Transverse colon (tissue), 4 donors: ENCODE data around the gene PCDHA7. TPM values are rescaled to one million over a fixed set of nuclear protein-coding genes. Genes with fewer than 3 reads are reported as not detected.
A peak's percentile ranks its signal among the peaks of the same experiment; 100 is the strongest.
"Not testable (repeated sequence)": the region's sequence is repeated elsewhere in the genome, so short reads cannot be mapped to it uniquely, and the experiment has no call there.

Experiments
- DNase-seq: peaks from one replicate; pipeline ENCODE4 v3.0.0-alpha.2; 2019
- H3K27ac ChIP-seq, 4 donors: fragments of 200-600 bp; sonication (generic); 2 replicates each; pipeline ENCODE4 v1.5.1; 2016 to 2018; ENCODE audit warnings: inconsistent platforms in 4 of 4
- H3K27me3 ChIP-seq: fragments of 200-600 bp; sonication (generic); 2 replicates; pipeline ENCODE4 v1.5.1; 2017; ENCODE audit warnings: inconsistent platforms
- H3K36me3 ChIP-seq, 4 donors: fragments of 200-600 bp; sonication (generic); 2 replicates each; pipeline ENCODE4 v1.5.1; 2017 to 2019; ENCODE audit warnings: inconsistent platforms in 4 of 4
- H3K4me1 ChIP-seq, 4 donors: fragments of 200-600 bp; sonication (generic); 2 replicates each; pipeline ENCODE4 v1.5.1; 2017 to 2020; ENCODE audit warnings: inconsistent platforms in 4 of 4
- H3K4me3 ChIP-seq, 4 donors: fragments of 200-600 bp; sonication (generic); 1 replicate in 1 of 4; 2 replicates in 3 of 4; pipeline versions ENCODE4 v1.5.1 to v1.6.1; 2017 to 2019; ENCODE audit warnings: inconsistent platforms in 4 of 4
- H3K9me3 ChIP-seq, 2 donors: fragments of 200-600 bp; sonication (generic); 2 replicates each; pipeline ENCODE4 v1.5.1; 2017 to 2019; ENCODE audit warnings: inconsistent platforms in 2 of 2
- EP300 ChIP-seq: sonication (generic); formaldehyde crosslinking; IDR thresholded peaks from one replicate; pipeline ENCODE4 v1.6.1; 2017; ENCODE audit warnings: antibody characterized with exemption, low read depth
- POLR2A ChIP-seq: fragments of 450-650 bp; IDR thresholded peaks from one replicate; pipeline ENCODE4 v1.6.1; 2016; ENCODE audit warnings: antibody characterized with exemption, mild to moderate bottlenecking, moderate library complexity
- POLR2AphosphoS5 ChIP-seq, 3 donors: sonication (generic); formaldehyde crosslinking; IDR thresholded peaks; one replicate each; pipeline ENCODE4 v1.6.1; 2016; ENCODE audit warnings: antibody characterized with exemption in 3 of 3
- WGBS, 2 donors: methylation state at CpG; one replicate each; pipeline ENCODE4 v1.1.5; 2018; ENCODE audit warnings: low coverage in 1 of 2; 5-methylcytosine and 5-hydroxymethylcytosine counted together
- in situ Hi-C, 4 donors: fragments of 200-750 bp; cut with MboI; loops; one replicate each; pipeline versions ENCODE4 v1.15.0 to v1.15.1; 2017; ENCODE audit warnings: low sequenced_read_pairs in 3 of 4, low pct_ligation_motif_present in 1 of 4, low pct_unique_long_range_greater_than_20kb in 1 of 4
- intact Hi-C: fragments of 100-400 bp; cut with DNase I; formaldehyde crosslinking; loops from one replicate; pipeline ENCODE4 v1.15.1; 2023; ENCODE audit warnings: low total_unique reads
- total RNA-seq, 4 donors: library from RNA; depleted of rRNA; stranded (reverse); fragments of >200 nt; gene quantifications; one replicate each; pipeline ENCODE4 v1.1.0, GENCODE V29; 2016
- TF ChIP-seq, protein P1 (sequence below), 5 experiments: fragments of 200-600 bp in 3 of 5; fragments of 450-650 bp in 2 of 5; sonication (generic) in 3 of 5; IDR thresholded peaks; 1 replicate in 2 of 5; 2 replicates in 3 of 5; pipeline ENCODE4 v1.5.1; 2016 to 2017; ENCODE audit warnings: antibody characterized with exemption in 5 of 5, inconsistent platforms in 3 of 5, mild to moderate bottlenecking in 2 of 5, moderate library complexity in 1 of 5

The PCDHA7 gene
- total RNA-seq, 4 donors from 2014 or later, result 0.37 to 1.4 (median 1.1) TPM; not detected in 1

DNA sequence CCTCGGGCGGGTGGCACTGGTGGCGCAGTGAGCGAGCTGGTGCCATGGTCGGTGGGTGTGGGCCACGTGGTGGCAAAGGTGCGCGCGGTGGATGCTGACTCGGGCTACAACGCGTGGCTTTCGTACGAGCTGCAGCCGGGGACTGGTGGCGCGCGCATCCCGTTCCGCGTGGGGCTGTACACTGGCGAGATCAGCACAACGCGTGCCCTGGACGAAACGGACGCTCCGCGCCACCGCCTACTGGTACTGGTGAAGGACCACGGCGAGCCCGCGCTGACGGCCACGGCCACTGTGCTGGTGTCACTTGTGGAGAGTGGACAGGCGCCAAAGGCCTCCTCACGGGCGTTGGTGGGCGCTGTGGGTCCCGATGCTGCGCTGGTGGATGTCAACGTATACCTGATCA, 25.2 kb upstream of the PCDHA7 start:
- Histone ChIP-seq H3K4me3 (no peak overlapping the region), H3K27me3 (no peaks in the 10 kb centered on the region), H3K4me1 (no peaks in the 10 kb centered on the region), H3K9me3 (peaks cover 5 to 22% of the 10 kb centered on the region in 2 donors), H3K36me3 (no peaks in the 10 kb centered on the region), H3K27ac (no peak overlapping the region)
- DNase-seq, result no peak
- intact Hi-C loops (no loop called here), in situ Hi-C loops (no loop called here)
- TF ChIP-seq POLR2A, result no peak
- TF ChIP-seq POLR2AphosphoS5 (IDR thresholded peaks at IDR 0.05), result no peak
- 89% methylated on average over 43 of the region's 43 CpGs; no CpG with 5 or more reads in 1 of the 2 donors for WGBS, 2 donors

DNA sequence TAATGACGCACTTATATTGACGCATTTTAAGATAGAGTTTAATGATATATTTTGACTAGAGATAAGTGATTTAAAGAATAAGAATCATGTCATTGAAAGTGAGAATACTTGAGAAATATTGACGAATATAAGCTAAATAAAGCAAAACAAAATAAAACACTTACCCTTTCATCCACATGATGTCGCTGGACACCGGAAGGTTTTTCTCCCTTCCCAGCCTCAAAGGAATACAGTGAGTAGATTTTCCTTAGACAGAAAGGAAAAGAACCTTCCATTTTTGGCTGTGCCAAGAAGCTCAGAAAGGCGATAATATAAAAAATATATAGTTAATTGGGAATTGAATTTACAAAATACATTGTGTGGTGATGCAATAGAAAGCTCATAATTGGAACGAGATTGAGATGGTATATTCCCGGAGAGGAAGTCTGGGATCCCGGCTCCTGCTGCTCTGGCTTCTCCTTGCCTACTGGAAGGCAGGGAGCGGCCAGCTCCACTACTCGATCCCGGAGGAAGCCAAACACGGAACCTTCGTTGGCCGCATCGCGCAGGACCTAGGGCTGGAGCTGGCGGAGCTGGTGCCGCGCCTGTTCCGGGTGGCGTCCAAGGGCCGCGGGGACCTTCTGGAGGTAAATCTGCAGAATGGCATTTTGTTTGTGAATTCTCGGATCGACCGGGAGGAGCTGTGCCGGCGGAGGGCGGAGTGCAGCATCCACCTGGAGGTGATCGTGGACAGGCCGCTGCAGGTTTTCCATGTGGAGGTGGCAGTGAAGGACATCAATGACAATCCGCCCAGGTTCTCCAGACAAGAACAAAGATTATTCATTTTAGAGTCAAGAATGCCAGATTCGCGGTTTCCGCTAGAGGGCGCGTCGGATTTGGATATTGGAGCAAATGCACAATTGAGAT, 12.4 kb upstream of the PCDHA7 start, which contains the start of gene PCDHA5:
PCDHA5 (plus strand) TSS at position 239 of the 906 bp plus-strand sequence.
- Histone ChIP-seq H3K4me3 (no peak within 1 kb of the TSS), H3K4me1 (no peaks in the 10 kb centered on the region), H3K27ac (no peak within 1 kb of the TSS), H3K9me3 (peaks cover 8 to 20% of the 10 kb centered on the region in 2 donors), H3K27me3 (peaks cover 11% of the 10 kb centered on the region), H3K36me3 (no peaks in the 10 kb centered on the region)
- DNase-seq, result no peak
- 45 to 56% methylated on average over 17 to 39 of the region's 39 CpGs for WGBS, 2 donors
- intact Hi-C loops, result no loop called here
- TF ChIP-seq POLR2A, result no peak
- TF ChIP-seq, protein P1, sequence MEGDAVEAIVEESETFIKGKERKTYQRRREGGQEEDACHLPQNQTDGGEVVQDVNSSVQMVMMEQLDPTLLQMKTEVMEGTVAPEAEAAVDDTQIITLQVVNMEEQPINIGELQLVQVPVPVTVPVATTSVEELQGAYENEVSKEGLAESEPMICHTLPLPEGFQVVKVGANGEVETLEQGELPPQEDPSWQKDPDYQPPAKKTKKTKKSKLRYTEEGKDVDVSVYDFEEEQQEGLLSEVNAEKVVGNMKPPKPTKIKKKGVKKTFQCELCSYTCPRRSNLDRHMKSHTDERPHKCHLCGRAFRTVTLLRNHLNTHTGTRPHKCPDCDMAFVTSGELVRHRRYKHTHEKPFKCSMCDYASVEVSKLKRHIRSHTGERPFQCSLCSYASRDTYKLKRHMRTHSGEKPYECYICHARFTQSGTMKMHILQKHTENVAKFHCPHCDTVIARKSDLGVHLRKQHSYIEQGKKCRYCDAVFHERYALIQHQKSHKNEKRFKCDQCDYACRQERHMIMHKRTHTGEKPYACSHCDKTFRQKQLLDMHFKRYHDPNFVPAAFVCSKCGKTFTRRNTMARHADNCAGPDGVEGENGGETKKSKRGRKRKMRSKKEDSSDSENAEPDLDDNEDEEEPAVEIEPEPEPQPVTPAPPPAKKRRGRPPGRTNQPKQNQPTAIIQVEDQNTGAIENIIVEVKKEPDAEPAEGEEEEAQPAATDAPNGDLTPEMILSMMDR (IDR thresholded peaks at IDR 0.05), result peak in 1 of 5 experiments; percentile 23
- in situ Hi-C loops, result no loop called here

DNA sequence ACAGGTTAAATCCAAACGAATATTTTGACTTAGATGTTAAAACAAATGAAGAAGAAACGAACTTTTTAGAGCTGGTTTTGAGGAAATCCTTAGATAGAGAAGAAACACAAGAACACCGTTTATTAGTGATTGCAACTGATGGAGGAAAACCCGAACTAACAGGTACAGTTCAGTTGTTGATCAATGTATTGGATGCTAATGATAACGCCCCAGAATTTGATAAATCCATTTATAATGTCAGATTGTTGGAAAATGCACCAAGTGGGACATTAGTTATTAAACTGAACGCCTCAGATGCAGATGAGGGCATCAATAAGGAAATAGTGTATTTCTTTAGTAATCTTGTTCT, 11.8 kb upstream of the PCDHA7 start:
- Histone ChIP-seq H3K4me3 (no peak overlapping the region), H3K36me3 (no peaks in the 10 kb centered on the region), H3K9me3 (peaks cover 8 to 26% of the 10 kb centered on the region in 2 donors), H3K27me3 (peaks cover 17% of the 10 kb centered on the region), H3K4me1 (no peaks in the 10 kb centered on the region), H3K27ac (no peak overlapping the region)
- TF ChIP-seq EP300, result no peak
- no peak for TF ChIP-seq POLR2A
- TF ChIP-seq, protein P1 (IDR thresholded peaks at IDR 0.05), result no peak
- TF ChIP-seq POLR2AphosphoS5 (IDR thresholded peaks at IDR 0.05), result no peak
- intact Hi-C loops, result no loop called here
- in situ Hi-C loops, result no loop called here
- whole genome bisulfite sequencing, 2 donors, result 33 to 38% methylated on average over 6 of the region's 6 CpGs
- no peak for DNase-seq

DNA sequence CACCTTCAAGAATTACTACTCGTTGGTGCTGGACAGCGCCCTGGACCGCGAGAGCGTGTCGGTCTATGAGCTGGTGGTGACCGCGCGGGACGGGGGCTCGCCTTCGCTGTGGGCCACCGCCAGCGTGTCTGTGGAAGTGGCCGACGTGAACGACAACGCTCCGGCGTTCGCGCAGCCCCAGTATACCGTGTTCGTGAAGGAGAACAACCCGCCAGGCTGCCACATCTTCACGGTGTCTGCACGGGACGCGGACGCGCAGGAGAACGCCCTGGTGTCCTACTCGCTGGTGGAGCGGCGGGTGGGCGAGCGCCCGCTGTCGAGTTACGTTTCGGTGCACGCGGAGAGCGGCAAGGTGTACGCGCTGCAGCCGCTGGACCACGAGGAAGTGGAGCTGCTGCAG, 11.1 kb upstream of the PCDHA7 start:
- H3K36me3 ChIP-seq, in situ Hi-C loops, DNase-seq, H3K27ac ChIP-seq, H3K4me3 ChIP-seq, H3K4me1 ChIP-seq, intact Hi-C loops: not testable (repeated sequence)
- Histone ChIP-seq H3K9me3 (peaks cover 8 to 27% of the 10 kb centered on the region in 2 donors), H3K27me3 (peaks cover 23% of the 10 kb centered on the region)
- 80 to 84% methylated on average over 1 to 48 of the region's 48 CpGs for WGBS, 2 donors

DNA sequence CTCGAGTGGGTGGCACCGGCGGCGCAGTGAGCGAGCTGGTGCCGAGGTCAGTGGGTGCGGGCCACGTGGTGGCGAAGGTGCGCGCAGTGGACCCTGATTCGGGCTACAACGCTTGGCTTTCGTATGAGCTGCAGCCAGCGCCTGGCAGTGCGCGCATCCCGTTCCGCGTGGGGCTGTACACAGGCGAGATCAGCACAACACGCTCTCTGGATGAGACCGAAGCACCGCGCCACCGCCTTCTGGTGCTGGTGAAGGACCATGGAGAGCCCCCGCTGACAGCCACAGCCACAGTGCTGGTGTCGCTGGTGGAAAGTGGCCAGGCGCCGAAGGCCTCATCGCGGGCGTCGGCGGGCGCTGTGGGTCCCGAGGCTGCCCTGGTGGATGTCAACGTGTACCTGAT, 10.6 kb upstream of the PCDHA7 start:
- H3K4me1 ChIP-seq, result no peaks in the 10 kb centered on the region
- TF ChIP-seq POLR2A (no peak), EP300 (no peak), POLR2AphosphoS5 (IDR thresholded peaks at IDR 0.05) (no peak)
- TF ChIP-seq, protein P1 (IDR thresholded peaks at IDR 0.05), result no peak
- H3K4me3 ChIP-seq, result no peak overlapping the region
- in situ Hi-C loops, result no loop called here
- no peak for DNase-seq
- no peak overlapping the region for H3K27ac ChIP-seq
- no peaks in the 10 kb centered on the region for H3K36me3 ChIP-seq
- 74% methylated on average over 35 of the region's 38 CpGs; no CpG with 5 or more reads in 1 of the 2 donors for WGBS, 2 donors
- H3K27me3 ChIP-seq, result peaks cover 23% of the 10 kb centered on the region
- intact Hi-C loops, result no loop called here
- H3K9me3 ChIP-seq, result peaks cover 8 to 27% of the 10 kb centered on the region in 2 donors
